SK-N-SH treated with all-trans-retinoic acid at 6 μM for 48 hours (cell line): ENCODE data around the gene FOXL3.

Experiments used
- ATAC-seq: fragments of 200-7000 bp; cut with Tn5 transposase; 3 replicates; pipeline ENCODE4 v1.9.1; 2020; ENCODE audit warnings: mild to moderate bottlenecking, moderate library complexity
- ARNTL ChIP-seq: fragments of 450-650 bp; formaldehyde crosslinking; IDR thresholded peaks from 2 replicates; pipeline ENCODE4 v1.5.0; 2020; ENCODE audit warnings: low read depth, mild to moderate bottlenecking, moderate library complexity, borderline replicate concordance
- BACH2 ChIP-seq: fragments of 250-450 bp; sonication (Bioruptor Pico); IDR thresholded peaks from 2 replicates; pipeline ENCODE4 v1.9.0; 2021; ENCODE audit warnings: mild to moderate bottlenecking, borderline replicate concordance
- CREB5 ChIP-seq: fragments of 250-450 bp; sonication (Bioruptor Pico); IDR thresholded peaks from 2 replicates; pipeline ENCODE4 v1.5.1; 2020; ENCODE audit warnings: low read depth, mild to moderate bottlenecking, moderate library complexity
- CSDC2 ChIP-seq: fragments of 250-450 bp; sonication (Bioruptor Pico); IDR thresholded peaks from 2 replicates; pipeline ENCODE4 v1.5.0; 2020; ENCODE audit warnings: mild to moderate bottlenecking, moderate library complexity
- CSRNP3 ChIP-seq: fragments of 250-450 bp; sonication (Bioruptor Pico); IDR thresholded peaks from 2 replicates; pipeline ENCODE4 v1.5.1; 2021; ENCODE audit warnings: mild to moderate bottlenecking, moderate library complexity
- ESRRG ChIP-seq: fragments of 250-450 bp; sonication (Bioruptor Pico); IDR thresholded peaks from 2 replicates; pipeline ENCODE4 v1.6.1; 2021; ENCODE audit warnings: mild to moderate bottlenecking
- ISL1 ChIP-seq: fragments of 250-450 bp; sonication (Bioruptor Pico); IDR thresholded peaks from 2 replicates; pipeline ENCODE4 v2.1.2; 2022; ENCODE audit warnings: mild to moderate bottlenecking, moderate library complexity
- OSR1 ChIP-seq: fragments of 250-450 bp; sonication (Bioruptor Pico); IDR thresholded peaks from 2 replicates; pipeline ENCODE4 v1.8.0; 2022; ENCODE audit warnings: moderate library complexity, mild to moderate bottlenecking, inconsistent platforms
- PATZ1 ChIP-seq: fragments of 250-450 bp; sonication (Bioruptor Pico); IDR thresholded peaks from 2 replicates; pipeline ENCODE4 v1.8.0; 2020; ENCODE audit warnings: mild to moderate bottlenecking, moderate library complexity, borderline replicate concordance
- POU6F1 ChIP-seq: fragments of 250-450 bp; sonication (Bioruptor Pico); IDR thresholded peaks from 2 replicates; pipeline ENCODE4 v1.8.0; 2021; ENCODE audit warnings: low read depth, mild to moderate bottlenecking, moderate library complexity, borderline replicate concordance
- PPARA ChIP-seq: fragments of 250-450 bp; sonication (Bioruptor Pico); IDR thresholded peaks from 2 replicates; pipeline ENCODE4 v1.5.0; 2020; ENCODE audit warnings: mild to moderate bottlenecking, borderline replicate concordance
- RARB ChIP-seq: fragments of 250-450 bp; sonication (Bioruptor Pico); IDR thresholded peaks from 2 replicates; pipeline ENCODE4 v1.8.0; 2021; ENCODE audit warnings: mild to moderate bottlenecking, moderate library complexity
- SNAI2 ChIP-seq: fragments of 250-450 bp; sonication (Bioruptor Pico); IDR thresholded peaks from 2 replicates; pipeline ENCODE4 v1.5.0; 2020; ENCODE audit warnings: mild to moderate bottlenecking, moderate library complexity
- TCF4 ChIP-seq: fragments of 250-450 bp; sonication (Bioruptor Pico); IDR thresholded peaks from 2 replicates; pipeline ENCODE4 v1.8.0; 2021; ENCODE audit warnings: mild to moderate bottlenecking, moderate library complexity, borderline replicate concordance
- TOX ChIP-seq: fragments of 250-450 bp; sonication (Bioruptor Pico); IDR thresholded peaks from 2 replicates; pipeline ENCODE4 v1.8.0; 2021; ENCODE audit warnings: mild to moderate bottlenecking, moderate library complexity, borderline replicate concordance
- TSHZ2 ChIP-seq: fragments of 250-450 bp; sonication (Bioruptor Pico); IDR thresholded peaks from 2 replicates; pipeline ENCODE4 v1.5.0; 2020; ENCODE audit warnings: mild to moderate bottlenecking, moderate library complexity
- ZC3H10 ChIP-seq: fragments of 250-450 bp; sonication (Bioruptor Pico); IDR thresholded peaks from 2 replicates; pipeline ENCODE4 v1.5.1; 2021; ENCODE audit warnings: mild to moderate bottlenecking, moderate library complexity
- ZFP3 ChIP-seq: fragments of 250-450 bp; sonication (Bioruptor Pico); IDR thresholded peaks from 2 replicates; pipeline ENCODE4 v1.5.0; 2020; ENCODE audit warnings: mild to moderate bottlenecking, moderate library complexity
- ZFP30 ChIP-seq: fragments of 450-650 bp; formaldehyde crosslinking; IDR thresholded peaks from 2 replicates; pipeline ENCODE4 v1.5.0; 2022; ENCODE audit warnings: mild to moderate bottlenecking, moderate library complexity
- ZNF565 ChIP-seq: fragments of 450-650 bp; formaldehyde crosslinking; conservative IDR thresholded peaks from 2 replicates; pipeline ENCODE4 v1.5.0; 2020; ENCODE audit warnings: low read depth, mild to moderate bottlenecking, moderate library complexity
- ZNF70 ChIP-seq: fragments of 450-650 bp; formaldehyde crosslinking; IDR thresholded peaks from 2 replicates; pipeline ENCODE4 v1.5.0; 2020; ENCODE audit warnings: mild to moderate bottlenecking, moderate library complexity
- ZNF8 ChIP-seq: fragments of 450-650 bp; formaldehyde crosslinking; IDR thresholded peaks from 2 replicates; pipeline ENCODE4 v1.5.0; 2020; ENCODE audit warnings: mild to moderate bottlenecking, moderate library complexity

Gene FOXL3

GRCh38 chr7:298375-298702 lies 8.4 kb downstream of the FOXL3 start:
- ATAC-seq = no peak
- TF ChIP-seq PATZ1 (CRISPR knock-in tag) = no peak
- no peak for TF ChIP-seq SNAI2 (CRISPR knock-in tag)
- no peak for TF ChIP-seq CREB5 (CRISPR knock-in tag)
- TF ChIP-seq ZFP3 (CRISPR knock-in tag) = no peak
- TF ChIP-seq ISL1 = no peak
- no peak for TF ChIP-seq TCF4 (CRISPR knock-in tag)
- no peak for TF ChIP-seq RARB (CRISPR knock-in tag)
- no peak for TF ChIP-seq ZNF565 (CRISPR knock-in tag)
- no peak for TF ChIP-seq ESRRG (CRISPR knock-in tag)
- no peak for TF ChIP-seq ZC3H10 (CRISPR knock-in tag)
- TF ChIP-seq OSR1 (CRISPR knock-in tag) = no peak

- TF ChIP-seq ZNF565 (CRISPR knock-in tag) (no peak), TSHZ2 (no peak), BACH2 (CRISPR knock-in tag) (no peak), ZNF70 (no peak), PPARA (CRISPR knock-in tag) (no peak), CREB5 (CRISPR knock-in tag) (no peak), PATZ1 (CRISPR knock-in tag) (no peak), ZFP30 (CRISPR knock-in tag) (no peak), ESRRG (CRISPR knock-in tag) (no peak), ISL1 (no peak), ZC3H10 (CRISPR knock-in tag) (no peak), CSRNP3 (CRISPR knock-in tag) (no peak), ZFP3 (CRISPR knock-in tag) (no peak)
- TF ChIP-seq, all 23 proteins: peak for 0
- no peak for ATAC-seq
Measured at GRCh38 chr7:298743-299142, 8.8 kb downstream of the FOXL3 start.

GRCh38 chr7:299169-299568 lies 9.2 kb downstream of the FOXL3 start:
- ATAC-seq = no peak
- TF ChIP-seq ARNTL (CRISPR knock-in tag) (no peak), ZFP30 (CRISPR knock-in tag) (no peak), POU6F1 (no peak), RARB (CRISPR knock-in tag) (no peak), TSHZ2 (no peak), ZC3H10 (CRISPR knock-in tag) (no peak), PPARA (CRISPR knock-in tag) (no peak), CSDC2 (CRISPR knock-in tag) (no peak), ISL1 (no peak), ZNF8 (CRISPR knock-in tag) (no peak), TOX (CRISPR knock-in tag) (no peak), BACH2 (CRISPR knock-in tag) (no peak), OSR1 (CRISPR knock-in tag) (no peak)
